Coronary artery (tissue), 2 donors: ENCODE data around the gene PARD3.

Experiments used
- DNase-seq: peaks from one replicate; pipeline ENCODE4 v3.0.0-alpha.2; 2017; ENCODE audit warnings: low spot score
- H3K27ac ChIP-seq, 2 donors: fragments of 200-600 bp; sonication (generic); one replicate each; pipeline ENCODE4 v1.5.1; 2016 to 2019
- H3K4me3 ChIP-seq: fragments of 200-600 bp; sonication (generic); 2 replicates; pipeline ENCODE4 v1.5.1; 2016; ENCODE audit warnings: mild to moderate bottlenecking, moderate library complexity
- TF ChIP-seq, protein P1 (sequence below): fragments of 200-600 bp; sonication (generic); IDR thresholded peaks from one replicate; pipeline ENCODE4 v1.5.1; 2019; ENCODE audit warnings: antibody characterized with exemption

Gene PARD3

DNA sequence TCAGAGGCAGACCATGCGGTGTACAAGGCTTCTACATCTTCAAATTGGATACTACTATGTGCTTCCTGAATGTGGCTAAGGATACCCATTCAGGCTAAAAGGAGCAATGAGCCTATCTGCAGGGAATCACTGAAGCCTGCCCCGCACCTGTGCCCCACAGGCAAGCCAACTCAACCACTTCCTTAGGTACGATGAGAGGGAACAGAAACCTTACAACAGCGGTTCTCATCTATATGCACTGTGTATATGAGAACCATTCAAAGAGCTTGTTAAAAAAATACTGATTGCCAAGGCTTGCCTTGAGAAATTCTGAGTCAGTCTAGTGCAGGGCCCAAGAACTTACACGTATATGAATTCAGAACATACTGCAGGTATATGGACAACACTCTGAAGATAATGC is 679.6 kb downstream of the PARD3 start:
- no peak for DNase-seq
- H3K27ac ChIP-seq: no peak overlapping the region
- TF ChIP-seq, protein P1, sequence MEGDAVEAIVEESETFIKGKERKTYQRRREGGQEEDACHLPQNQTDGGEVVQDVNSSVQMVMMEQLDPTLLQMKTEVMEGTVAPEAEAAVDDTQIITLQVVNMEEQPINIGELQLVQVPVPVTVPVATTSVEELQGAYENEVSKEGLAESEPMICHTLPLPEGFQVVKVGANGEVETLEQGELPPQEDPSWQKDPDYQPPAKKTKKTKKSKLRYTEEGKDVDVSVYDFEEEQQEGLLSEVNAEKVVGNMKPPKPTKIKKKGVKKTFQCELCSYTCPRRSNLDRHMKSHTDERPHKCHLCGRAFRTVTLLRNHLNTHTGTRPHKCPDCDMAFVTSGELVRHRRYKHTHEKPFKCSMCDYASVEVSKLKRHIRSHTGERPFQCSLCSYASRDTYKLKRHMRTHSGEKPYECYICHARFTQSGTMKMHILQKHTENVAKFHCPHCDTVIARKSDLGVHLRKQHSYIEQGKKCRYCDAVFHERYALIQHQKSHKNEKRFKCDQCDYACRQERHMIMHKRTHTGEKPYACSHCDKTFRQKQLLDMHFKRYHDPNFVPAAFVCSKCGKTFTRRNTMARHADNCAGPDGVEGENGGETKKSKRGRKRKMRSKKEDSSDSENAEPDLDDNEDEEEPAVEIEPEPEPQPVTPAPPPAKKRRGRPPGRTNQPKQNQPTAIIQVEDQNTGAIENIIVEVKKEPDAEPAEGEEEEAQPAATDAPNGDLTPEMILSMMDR: no peak
- no peak overlapping the region for H3K4me3 ChIP-seq

DNA sequence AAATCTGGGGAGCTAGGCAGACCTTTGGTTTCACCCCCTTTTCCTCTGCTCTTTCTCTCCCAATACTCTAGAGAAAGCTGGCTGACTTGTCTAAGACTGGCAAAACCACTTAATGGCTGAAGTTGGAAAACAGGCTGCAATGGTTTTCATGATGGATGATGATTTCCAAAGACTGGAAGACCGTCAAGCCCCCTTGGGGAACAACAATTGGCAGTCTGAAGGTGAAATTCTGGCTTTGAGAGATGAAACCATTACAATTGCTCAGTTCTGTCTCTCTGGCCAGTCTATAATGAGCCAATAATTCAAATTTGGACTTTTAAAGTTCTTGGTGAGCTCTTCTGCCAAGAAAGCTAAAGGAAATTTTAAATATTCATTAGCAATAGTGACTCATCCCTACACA is 680.5 kb downstream of the PARD3 start:
- no peak overlapping the region for H3K27ac ChIP-seq
- TF ChIP-seq, protein P1: no peak
- no peak for DNase-seq
- H3K4me3 ChIP-seq: no peak overlapping the region

DNA sequence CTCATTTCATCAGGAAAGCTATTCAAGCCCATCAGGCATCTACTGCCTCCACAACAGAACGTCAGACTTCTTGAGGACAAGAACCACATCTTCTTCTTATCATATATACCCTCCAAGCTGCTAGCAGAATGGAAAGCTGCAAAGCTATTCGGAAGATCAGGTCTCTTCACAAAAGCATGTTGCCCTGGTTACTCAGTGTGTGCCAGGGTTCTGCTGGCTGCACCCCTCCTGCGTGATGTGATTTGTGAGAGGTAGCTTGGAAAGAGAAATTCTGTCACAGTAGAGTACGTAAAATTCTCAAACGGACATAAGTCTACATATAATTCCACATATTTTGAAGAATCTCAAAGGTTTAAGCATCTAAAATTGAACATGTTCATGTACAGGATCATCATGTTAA is 681.7 kb downstream of the PARD3 start:
- H3K27ac ChIP-seq: no peak overlapping the region
- TF ChIP-seq, protein P1: no peak
- no peak overlapping the region for H3K4me3 ChIP-seq
- no peak for DNase-seq

DNA sequence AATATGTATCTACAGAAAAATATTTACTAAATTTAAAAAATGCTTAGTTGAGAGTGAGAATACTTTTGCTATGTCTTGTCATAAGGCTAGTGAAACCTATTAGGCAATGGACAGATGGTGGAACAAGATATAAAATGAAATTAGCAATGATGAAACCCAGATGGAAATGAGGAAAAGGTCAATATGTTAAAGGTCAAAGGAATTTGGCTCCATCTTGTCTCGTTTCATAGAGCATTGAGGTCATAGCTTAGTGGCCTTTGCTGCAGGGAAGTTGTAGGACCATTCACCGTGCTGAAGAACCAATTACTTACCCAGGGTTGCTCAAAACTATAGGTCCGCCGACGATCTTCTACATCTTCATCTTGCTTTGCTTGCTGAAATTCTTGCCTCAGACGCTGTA is 683.9 kb downstream of the PARD3 start:
- H3K27ac ChIP-seq: no peak overlapping the region
- TF ChIP-seq, protein P1: no peak
- DNase-seq: no peak
- H3K4me3 ChIP-seq: no peak overlapping the region

DNA sequence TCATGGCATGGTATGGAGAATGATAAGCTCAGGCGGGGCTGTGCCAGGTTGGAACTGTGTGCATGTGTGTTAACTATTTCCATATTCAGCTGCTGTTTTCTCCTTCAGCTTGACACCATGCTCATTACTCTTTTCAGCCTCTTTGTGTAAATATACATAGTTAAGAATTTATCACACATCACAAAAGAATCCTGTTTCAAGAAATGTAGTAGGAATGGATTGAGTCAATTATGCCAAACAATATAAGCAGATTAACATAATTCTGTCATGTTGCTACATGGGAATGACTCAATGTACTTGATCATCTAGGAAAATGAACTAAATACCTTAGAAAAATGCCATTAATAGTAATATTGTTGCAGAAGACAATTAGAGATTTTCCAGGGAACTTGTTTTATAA is 687.4 kb downstream of the PARD3 start:
- no peak for DNase-seq
- TF ChIP-seq, protein P1: no peak
- no peak overlapping the region for H3K4me3 ChIP-seq
- no peak overlapping the region for H3K27ac ChIP-seq

DNA sequence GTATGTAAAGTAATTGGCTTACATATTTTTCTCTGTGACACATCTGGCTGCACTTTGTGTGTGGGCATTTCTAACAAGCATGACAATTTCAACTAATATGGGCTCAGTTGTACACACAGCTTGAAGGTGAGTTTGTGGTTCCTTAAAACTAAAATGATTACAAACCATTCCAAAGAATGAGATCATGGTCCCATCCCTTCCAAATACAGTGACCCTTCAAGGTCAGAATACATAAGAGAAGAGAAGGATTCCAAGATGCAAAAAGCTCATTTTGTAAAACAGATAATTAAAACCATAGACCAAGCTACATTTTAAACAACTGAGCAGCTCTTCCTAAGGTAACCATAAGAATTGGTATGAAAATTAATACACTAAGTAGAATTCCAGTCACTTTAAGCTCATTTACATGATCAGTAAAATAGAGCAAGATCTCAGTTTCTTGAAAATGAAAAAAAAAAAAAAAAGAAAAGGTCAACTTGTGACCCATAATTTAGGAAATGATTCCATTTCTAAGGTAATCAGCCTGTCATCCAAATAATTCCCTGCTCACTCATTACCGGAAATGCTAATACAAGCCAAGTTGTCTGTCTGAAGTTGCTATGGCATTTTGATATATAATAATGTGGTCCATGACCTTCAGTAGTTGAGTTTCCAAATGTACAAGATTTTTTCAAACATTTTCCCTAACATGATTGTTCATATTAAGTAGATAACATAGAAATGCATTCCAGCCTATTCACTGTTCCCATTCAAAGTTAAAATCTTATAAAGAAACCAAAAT is 688.5 kb downstream of the PARD3 start:
- H3K4me3 ChIP-seq: no peak overlapping the region
- no peak for DNase-seq
- TF ChIP-seq, protein P1: no peak
- no peak overlapping the region for H3K27ac ChIP-seq

DNA sequence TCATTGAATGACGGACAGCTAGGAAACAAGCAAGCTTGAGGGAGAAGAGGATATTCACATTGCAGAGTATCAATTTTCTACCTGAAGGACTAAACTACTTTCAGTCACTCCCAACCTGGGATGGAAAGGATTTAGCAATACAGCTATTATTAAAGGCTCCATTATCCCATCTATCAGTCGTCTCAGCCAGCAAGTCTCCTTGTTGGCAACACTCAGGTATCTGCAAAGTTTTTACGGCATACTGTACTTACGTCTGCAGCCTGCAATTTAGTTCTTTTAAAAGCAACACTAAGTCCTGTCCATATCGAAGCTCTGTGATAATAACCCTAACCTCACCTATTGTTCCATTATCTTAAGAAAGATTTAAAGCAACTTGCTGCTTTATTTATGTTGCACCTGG is 689.4 kb downstream of the PARD3 start:
- no peak overlapping the region for H3K4me3 ChIP-seq
- no peak for DNase-seq
- TF ChIP-seq, protein P1: no peak

More for the DNA sequence above, 689.4 kb downstream of the PARD3 start:
- H3K27ac ChIP-seq: no peak overlapping the region
